Measurements from ENCODE around the gene BRSK2. TPM values are rescaled to one million over a fixed set of nuclear protein-coding genes. Genes with fewer than 3 reads are reported as not detected.
A peak's percentile ranks its signal among the peaks of the same experiment; 100 is the strongest.
"Not testable (repeated sequence)": the region's sequence is repeated elsewhere in the genome, so short reads cannot be mapped to it uniquely, and the experiment has no call there.

Gene BRSK2
- total RNA-seq, 1 donor from 2014 or later = 4.0 TPM

DNA sequence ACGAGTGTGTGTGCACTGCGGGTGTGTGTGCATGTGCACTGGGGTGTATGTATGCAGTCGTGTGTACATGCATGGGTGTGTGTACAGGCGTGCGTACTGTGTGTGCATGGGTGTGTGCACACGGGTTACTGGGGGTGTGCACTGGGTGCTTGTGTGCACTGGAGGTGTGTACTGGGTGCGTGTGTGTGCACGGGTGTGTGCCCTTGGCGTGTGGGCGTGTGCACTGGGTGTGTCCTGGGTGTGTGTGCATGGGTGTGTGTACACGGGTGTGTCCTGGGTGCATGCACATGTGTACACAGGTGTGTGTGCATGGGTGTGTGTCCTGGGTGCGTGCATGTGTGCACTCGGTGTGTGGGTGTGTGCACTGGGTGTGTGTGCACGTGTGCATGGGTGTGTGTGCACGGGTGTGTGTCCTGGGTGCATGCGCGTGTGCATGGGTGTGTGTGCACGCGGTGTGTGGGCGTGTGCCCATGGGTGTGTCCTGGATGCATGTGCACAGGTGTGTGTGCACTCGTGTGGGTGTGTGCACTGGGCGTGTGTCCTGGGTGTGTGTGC, 39.1 kb downstream of the BRSK2 start:
- no peak overlapping the region for H3K27ac Mint-ChIP-seq (ENCODE audit: unreplicated experiment)
- H3K9me3 Mint-ChIP-seq (ENCODE audit: unreplicated experiment) = no peaks in the 10 kb centered on the region
- no peaks in the 10 kb centered on the region for H3K27me3 Mint-ChIP-seq (ENCODE audit: unreplicated experiment)
- H3K4me1 Mint-ChIP-seq (ENCODE audit: unreplicated experiment) = no peaks in the 10 kb centered on the region
- DNase-seq (ENCODE audit: low spot score) = no peak
- TF ChIP-seq, protein P1, sequence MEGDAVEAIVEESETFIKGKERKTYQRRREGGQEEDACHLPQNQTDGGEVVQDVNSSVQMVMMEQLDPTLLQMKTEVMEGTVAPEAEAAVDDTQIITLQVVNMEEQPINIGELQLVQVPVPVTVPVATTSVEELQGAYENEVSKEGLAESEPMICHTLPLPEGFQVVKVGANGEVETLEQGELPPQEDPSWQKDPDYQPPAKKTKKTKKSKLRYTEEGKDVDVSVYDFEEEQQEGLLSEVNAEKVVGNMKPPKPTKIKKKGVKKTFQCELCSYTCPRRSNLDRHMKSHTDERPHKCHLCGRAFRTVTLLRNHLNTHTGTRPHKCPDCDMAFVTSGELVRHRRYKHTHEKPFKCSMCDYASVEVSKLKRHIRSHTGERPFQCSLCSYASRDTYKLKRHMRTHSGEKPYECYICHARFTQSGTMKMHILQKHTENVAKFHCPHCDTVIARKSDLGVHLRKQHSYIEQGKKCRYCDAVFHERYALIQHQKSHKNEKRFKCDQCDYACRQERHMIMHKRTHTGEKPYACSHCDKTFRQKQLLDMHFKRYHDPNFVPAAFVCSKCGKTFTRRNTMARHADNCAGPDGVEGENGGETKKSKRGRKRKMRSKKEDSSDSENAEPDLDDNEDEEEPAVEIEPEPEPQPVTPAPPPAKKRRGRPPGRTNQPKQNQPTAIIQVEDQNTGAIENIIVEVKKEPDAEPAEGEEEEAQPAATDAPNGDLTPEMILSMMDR (IDR thresholded peaks at IDR 0.05; ENCODE audit: unreplicated experiment) = no peak
- H3K4me3 Mint-ChIP-seq (ENCODE audit: unreplicated experiment) = peak overlapping the region; percentile 11
- H3K36me3 Mint-ChIP-seq (ENCODE audit: low read depth, unreplicated experiment) = no peaks in the 10 kb centered on the region

DNA sequence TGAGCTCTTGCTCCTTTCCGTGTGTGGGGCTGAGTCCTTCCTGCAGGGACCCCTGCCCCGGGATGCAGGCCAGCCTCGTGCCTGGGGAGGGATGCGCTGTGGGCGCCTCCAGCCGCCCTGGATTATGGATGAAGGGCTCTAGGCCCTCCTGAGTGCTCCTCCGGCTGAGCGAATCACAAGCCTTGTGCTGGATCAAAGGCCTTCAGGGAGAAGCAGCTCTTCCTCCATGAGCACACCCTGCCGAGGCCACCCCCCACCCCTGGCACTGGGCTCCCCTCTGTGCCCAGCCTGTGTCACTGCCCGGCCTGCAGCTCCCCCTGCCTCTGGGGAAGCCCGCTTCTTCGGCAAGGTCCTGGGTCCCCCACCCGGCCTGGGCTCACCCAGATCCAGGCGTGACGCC, 43.8 kb downstream of the BRSK2 start:
- Mint-ChIP-seq H3K9me3 (ENCODE audit: unreplicated experiment) (no peaks in the 10 kb centered on the region), H3K27ac (ENCODE audit: unreplicated experiment) (no peak overlapping the region), H3K4me1 (ENCODE audit: unreplicated experiment) (no peaks in the 10 kb centered on the region), H3K36me3 (ENCODE audit: low read depth, unreplicated experiment) (no peaks in the 10 kb centered on the region), H3K4me3 (ENCODE audit: unreplicated experiment) (no peak overlapping the region), H3K27me3 (ENCODE audit: unreplicated experiment) (no peaks in the 10 kb centered on the region)
- TF ChIP-seq, protein P1 (IDR thresholded peaks at IDR 0.05; ENCODE audit: unreplicated experiment) = no peak
- no peak for DNase-seq (ENCODE audit: low spot score)

DNA sequence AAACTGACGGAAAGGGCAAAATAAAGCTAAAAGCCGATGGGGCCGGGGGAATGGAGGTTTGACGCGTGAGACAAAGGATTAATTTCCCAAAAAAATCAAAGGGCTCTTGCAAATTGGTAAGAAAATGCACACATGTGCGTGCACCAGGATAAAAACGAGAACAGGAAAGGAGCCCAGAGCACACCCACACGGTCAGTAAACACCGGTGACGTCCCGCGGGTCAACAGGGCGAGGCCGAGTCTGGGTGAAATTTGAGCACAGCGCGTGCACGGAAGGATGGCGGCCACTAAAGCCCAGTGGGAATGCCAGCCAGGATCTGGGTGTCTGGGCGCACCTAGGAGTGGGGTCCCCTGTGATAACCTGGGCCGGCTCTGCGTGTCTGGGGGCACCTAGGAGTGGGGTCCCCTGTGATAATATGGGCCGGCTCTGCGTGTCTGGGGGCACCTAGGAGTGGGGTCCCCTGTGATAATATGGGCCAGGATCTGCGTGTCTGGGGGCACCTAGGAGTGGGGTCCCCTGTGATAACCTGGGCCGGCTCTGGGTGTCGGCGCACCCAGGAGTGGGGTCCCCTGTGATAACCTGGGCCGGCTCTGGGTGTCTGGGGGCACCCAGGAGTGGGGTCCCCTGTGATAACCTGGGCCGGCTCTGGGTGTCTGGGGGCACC, 44.4 kb downstream of the BRSK2 start:
- DNase-seq (ENCODE audit: low spot score) = no peak
- Mint-ChIP-seq H3K27me3 (ENCODE audit: unreplicated experiment) (no peaks in the 10 kb centered on the region), H3K27ac (ENCODE audit: unreplicated experiment) (no peak overlapping the region), H3K9me3 (ENCODE audit: unreplicated experiment) (no peaks in the 10 kb centered on the region), H3K4me1 (ENCODE audit: unreplicated experiment) (no peaks in the 10 kb centered on the region), H3K36me3 (ENCODE audit: low read depth, unreplicated experiment) (no peaks in the 10 kb centered on the region), H3K4me3 (ENCODE audit: unreplicated experiment) (no peak overlapping the region)
- TF ChIP-seq, protein P1 (IDR thresholded peaks at IDR 0.05; ENCODE audit: unreplicated experiment) = no peak

DNA sequence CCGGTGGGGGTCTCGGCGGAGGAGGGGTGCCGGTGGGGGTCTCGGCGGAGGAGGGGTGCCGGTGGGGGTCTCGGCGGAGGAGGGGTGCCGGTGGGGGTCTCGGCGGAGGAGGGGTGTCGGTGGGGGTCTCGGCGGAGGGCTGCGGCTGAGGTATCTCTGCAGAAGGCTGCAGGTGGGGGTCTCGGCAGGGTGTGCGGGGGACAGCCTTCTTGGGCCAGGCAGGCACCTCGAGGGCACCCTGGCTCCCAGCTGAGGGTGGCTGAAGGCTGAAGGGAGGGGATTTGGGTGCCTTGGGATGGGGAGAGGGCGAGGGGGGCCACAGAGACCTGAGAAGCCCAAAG, 45.7 kb downstream of the BRSK2 start:
- H3K4me3 Mint-ChIP-seq (ENCODE audit: unreplicated experiment); DNase-seq (ENCODE audit: low spot score); H3K27ac Mint-ChIP-seq (ENCODE audit: unreplicated experiment); H3K4me1 Mint-ChIP-seq (ENCODE audit: unreplicated experiment); H3K27me3 Mint-ChIP-seq (ENCODE audit: unreplicated experiment); H3K36me3 Mint-ChIP-seq (ENCODE audit: low read depth, unreplicated experiment); H3K9me3 Mint-ChIP-seq (ENCODE audit: unreplicated experiment): not testable (repeated sequence)

DNA sequence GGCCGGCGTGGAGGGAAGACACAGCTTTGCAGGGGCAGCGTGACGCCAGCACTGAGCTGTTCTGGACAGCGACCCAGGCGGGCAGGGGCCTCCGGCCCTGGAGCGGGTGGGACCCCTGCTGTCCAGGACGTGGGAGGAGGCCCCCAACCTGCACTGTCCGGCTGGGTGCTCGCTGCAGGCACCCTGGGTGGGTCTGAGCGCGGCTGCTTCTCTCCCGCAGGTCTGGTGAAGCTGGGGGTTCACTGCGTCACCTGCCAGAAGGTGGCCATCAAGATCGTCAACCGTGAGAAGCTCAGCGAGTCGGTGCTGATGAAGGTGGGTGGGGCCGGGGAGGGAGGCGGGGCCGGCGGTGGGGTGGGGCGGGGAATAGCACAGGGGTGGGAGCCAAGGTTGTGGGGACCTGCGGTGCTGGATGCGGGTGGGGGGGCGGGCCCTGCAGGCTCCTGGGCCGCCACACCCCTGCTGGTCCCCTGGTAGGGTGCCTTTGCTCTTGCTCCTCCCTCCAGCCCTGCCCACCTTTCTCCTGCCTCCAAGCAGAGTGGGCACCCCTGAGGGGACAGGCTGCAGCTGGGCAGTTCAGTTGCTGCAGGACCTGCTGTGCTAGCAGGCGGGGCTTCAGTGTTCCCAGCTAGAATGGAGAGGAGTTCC, 46.2 kb downstream of the BRSK2 start:
- no peak for DNase-seq (ENCODE audit: low spot score)
- Mint-ChIP-seq H3K36me3 (ENCODE audit: low read depth, unreplicated experiment) (no peaks in the 10 kb centered on the region), H3K4me3 (ENCODE audit: unreplicated experiment) (no peak overlapping the region)

More for the DNA sequence above, 46.2 kb downstream of the BRSK2 start:
- H3K4me1 Mint-ChIP-seq (ENCODE audit: unreplicated experiment) = no peaks in the 10 kb centered on the region
- H3K9me3 Mint-ChIP-seq (ENCODE audit: unreplicated experiment) = no peaks in the 10 kb centered on the region
- no peak overlapping the region for H3K27ac Mint-ChIP-seq (ENCODE audit: unreplicated experiment)
- TF ChIP-seq, protein P1 (IDR thresholded peaks at IDR 0.05; ENCODE audit: unreplicated experiment) = no peak
- H3K27me3 Mint-ChIP-seq (ENCODE audit: unreplicated experiment) = no peaks in the 10 kb centered on the region
